HTERT RPE-1 (cell line): ENCODE data around the gene CDKN1C.

Experiments
- in situ Hi-C: fragments of 300-500 bp; cut with MboI; formaldehyde crosslinking; loops from 4 replicates; pipeline ENCODE4 v1.14.3; 2020; ENCODE audit warnings: low sequenced_read_pairs

The CDKN1C gene

DNA sequence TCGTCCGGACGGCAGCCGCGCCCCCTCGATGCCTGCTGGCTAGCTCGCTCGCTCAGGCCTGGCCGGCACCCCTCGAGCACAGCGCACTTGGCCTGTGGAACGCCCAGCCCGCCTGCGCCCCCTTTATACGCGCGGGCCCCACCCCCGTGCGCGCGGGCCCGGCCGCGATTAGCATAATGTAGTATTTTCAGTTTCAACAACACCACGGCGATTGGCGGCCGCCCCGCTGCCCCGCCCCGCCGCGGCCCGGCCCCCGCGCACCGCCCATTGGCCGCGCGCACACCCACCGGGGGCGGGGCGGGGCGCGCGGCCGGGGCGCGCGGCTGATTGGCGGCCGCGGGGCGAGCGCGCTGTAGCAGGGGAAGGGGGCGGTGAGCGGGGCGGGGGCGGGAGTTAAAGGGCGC, at the start of gene CDKN1C:
Gene CDKN1C, minus strand, starts transcription at position 98 of the 404 bp plus-strand sequence. CDS start 319 bp downstream, outside the sequence.
- in situ Hi-C loops, result no loop called here

GRCh38 chr11:2934611-2935239, 49.1 kb upstream of the CDKN1C start:
- in situ Hi-C loops, result no loop called here

- in situ Hi-C loops, result no loop called here
Observed at GRCh38 chr11:2934021-2934550, 48.5 kb upstream of the CDKN1C start.

DNA sequence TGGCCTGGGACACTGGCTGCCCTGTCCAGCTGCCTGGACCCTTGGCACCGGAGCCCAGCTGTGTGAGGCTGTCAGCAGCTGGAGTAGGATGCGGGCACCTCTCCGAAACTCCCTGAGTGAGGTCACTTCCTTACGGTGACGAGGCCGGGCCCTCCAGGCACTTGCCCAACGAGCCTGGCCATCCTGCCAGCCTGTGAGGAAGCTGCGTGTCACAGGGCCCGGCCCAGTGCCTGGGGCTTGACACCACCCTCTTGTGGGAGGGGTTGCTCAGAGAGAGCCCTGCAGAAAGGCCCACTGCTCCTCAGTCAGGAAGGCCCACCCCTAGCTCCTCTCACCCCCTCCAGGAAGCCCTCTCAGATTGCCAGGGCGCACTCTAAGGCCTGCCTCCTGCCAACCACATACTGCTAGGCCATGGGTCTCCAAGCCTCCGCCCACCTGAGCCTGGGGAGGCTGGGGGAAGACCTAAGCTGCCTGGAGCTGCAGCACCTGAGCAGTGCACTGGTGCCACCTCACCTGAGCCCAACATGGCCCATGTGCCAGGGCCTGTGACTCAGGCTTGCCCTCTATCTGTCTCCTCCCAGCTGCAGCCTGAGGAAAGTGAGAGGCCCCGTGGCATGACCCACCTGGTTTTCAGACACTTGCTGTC, 47.9 kb upstream of the CDKN1C start:
- in situ Hi-C loops, result no loop called here

- in situ Hi-C loops, result no loop called here
Observed at GRCh38 chr11:2932850-2933251, 47.3 kb upstream of the CDKN1C start.

DNA sequence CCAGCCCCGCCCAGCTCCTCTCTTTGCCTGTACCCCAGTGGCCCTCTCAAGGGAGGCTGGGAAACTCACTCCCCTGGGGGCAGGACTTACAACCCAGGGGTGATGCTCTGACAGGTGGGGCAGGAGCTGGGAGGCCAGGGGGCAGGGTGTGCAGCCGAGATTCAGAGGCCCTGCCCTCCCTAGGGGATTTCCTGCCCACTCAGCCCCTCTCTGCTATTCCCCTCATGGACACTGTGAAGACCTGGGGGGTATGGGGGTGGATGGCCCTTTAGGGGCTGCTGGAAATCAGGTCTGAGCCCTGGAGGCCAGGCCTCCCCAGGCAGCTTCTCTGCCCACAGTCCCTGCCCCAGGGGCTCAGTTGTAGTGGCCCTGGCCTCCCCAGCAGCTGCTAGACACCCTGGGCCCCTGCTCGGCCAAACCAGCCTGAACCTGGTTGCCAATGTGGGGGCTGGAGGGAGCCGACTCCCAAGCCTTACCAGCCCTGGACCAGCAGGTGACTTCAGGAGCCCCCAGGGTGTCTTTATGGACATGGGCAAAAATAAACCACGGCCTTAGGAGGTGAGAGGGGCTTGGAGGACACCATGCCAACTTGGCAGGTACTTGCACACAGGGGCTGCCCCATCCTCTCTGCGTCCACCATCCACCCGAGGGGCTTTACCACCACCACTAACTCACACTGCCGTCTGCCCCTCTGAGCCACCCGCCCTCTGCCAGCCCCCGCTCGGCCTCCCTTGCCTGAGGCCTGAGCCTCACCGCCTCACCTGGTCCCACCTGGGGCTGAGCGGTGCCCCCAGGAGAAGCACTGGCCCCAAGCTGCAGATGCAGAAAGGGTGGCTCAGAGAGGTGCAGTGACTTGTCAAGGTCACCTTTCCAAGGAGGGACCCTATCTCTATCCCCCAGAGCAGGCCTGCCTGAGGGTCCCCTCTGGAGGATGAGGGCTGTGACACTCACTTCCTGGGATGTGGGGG, 46.5 kb upstream of the CDKN1C start:
- in situ Hi-C loops, result no loop called here

DNA sequence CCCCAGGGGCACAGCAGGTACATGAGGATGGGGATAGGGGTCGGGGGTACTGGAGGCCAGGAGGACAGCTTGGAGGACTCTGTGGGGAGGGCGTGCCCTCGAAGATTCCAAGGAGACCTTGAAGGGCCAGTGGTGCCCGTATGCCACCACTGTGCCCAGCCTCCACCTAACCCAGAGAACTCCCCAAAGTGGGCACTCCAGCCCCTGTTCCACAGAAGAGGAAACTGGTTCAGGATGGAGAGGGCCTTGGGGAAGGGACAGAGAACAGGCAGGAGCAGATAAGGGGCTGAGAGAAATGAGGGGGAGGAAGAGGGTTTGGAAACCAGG, 45.8 kb upstream of the CDKN1C start:
- in situ Hi-C loops, result no loop called here

GRCh38 chr11:2930704-2931419, 45.3 kb upstream of the CDKN1C start:
- in situ Hi-C loops, result no loop called here

DNA sequence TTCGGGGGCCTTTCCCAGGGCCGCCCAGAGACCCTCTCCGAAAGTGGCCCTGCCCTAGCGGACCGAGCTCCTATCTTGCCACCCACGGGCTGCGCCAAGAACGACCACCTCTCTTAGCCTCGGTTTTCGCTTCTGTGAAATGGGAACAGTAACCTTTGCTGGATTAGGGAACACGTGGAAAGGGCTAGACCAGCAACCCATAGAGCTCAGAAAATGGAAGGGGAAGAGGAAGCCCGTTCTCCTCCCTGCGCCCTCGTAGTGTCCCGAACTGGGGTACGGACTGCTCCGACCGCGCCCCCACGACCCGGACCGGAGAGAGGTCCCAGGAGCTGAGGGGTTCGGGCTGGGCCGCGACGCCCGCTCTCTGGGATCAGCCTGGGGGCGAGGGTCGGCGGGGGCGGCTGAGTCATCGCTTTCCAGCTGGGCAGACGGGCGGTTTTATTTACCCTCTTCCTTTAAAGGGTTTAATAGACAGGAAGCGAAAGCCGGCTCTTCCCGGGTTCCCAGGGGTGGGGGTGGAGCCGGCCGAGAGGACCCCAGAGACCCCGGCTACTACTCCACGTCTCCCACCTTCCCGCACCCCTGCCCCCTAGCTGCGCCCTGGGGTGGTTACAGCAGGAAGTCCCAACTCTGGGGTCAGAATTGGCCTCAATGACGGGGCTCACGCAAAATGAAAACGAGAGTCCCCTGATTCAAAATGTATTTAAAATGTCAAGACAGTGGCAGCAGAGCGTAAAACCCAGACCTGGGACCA, 44.6 kb upstream of the CDKN1C start:
- in situ Hi-C loops, result no loop called here

DNA sequence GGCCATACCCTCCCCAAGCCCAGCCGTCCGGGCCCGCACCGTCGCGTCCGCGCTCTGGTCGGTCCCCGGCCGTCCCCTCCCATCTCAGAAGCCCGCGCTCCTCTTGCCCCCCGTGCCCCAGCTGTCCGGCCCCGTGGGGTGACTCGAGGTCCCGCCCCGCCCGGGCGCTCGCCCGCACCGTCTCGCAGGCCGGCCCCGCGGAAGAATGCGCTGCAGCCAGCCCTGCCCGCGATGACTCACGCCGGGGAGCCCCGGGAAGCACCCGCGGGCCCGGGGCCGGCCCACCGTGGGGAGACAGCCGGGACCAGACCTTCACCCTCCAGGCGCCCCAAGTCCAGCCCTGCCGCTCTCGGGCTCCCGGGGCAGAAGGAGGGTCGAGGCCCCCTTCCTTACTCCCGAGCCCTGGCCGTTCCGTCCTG, 44.0 kb upstream of the CDKN1C start:
- in situ Hi-C loops, result no loop called here

DNA sequence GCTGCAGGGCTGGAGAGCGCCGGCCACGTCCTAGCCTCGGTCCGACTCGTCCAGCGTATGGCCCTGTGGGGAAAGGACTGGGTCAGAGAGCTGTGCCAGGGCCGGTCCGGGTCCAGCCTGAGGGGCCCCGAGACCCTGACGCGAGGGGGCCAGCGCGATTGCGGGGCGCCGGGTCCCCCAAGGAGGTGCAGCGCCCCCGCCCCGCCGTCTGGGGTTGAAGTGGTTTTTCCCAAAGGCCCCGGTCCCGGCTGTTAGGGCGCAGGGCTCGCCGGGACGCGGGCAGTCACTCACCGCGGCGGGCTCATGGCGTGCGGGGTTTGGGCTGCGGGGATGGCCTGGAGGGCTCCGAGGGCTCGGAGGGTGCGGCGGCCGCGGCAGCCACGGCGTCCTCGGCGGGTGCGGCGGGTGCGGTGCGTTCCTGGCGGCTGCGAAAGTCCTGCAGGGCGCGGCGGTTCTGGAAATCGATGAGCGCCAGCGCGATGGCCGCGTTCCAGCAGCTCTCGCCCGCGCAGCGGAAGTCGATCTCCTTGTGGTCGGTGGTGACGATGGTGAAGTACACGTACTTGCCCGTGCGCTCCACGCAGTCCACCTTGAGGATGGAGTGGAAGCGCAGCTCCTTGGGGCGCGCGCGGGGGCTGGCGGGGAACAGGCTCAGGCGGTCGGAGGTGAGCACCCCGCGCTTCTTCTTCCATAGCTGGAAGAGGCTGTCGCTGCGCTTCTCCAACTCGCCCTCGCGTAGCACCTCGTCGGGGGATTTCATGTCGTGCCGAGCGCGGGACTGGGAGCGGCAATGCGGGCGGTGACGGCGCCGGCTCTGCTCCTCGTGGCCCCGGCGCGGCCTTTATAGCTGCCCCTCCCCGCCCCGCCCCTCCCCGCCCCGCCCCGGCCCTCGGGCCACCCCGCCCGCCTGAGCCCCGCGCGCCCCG, 43.3 kb upstream of the CDKN1C start, which contains the start of gene PHLDA2:
Gene PHLDA2, minus strand, starts transcription at position 816 of the 926 bp plus-strand sequence. Its CDS starts 56 bp downstream, at position 760.
- in situ Hi-C loops, result no loop called here

GRCh38 chr11:2927851-2928604, 42.5 kb upstream of the CDKN1C start:
- in situ Hi-C loops, result no loop called here

GRCh38 chr11:2927121-2927800, 41.7 kb upstream of the CDKN1C start:
- in situ Hi-C loops, result no loop called here

DNA sequence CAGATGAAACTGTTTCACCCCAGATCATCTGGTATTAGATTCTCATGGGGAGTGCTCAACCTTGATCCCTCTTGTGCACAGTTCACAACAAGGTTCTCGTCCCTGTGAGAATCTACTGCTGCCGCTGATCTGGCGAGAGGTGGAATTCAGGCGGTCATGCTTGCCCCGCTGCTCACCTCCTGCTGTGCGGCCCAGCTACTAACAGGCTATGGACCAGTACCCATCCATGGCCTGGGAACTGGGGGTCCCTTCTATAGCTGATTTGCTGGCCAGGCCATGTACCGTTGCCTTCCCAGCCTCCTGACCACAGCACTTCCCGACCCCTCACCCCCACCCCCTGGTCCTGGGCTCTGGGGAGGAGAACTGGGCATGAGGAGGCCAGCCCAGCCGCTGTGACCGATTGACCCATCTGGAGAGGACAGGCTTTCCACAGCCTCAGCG, 41.1 kb upstream of the CDKN1C start:
- in situ Hi-C loops, result no loop called here

GRCh38 chr11:2924821-2925675, 39.5 kb upstream of the CDKN1C start:
- in situ Hi-C loops, result no loop called here

DNA sequence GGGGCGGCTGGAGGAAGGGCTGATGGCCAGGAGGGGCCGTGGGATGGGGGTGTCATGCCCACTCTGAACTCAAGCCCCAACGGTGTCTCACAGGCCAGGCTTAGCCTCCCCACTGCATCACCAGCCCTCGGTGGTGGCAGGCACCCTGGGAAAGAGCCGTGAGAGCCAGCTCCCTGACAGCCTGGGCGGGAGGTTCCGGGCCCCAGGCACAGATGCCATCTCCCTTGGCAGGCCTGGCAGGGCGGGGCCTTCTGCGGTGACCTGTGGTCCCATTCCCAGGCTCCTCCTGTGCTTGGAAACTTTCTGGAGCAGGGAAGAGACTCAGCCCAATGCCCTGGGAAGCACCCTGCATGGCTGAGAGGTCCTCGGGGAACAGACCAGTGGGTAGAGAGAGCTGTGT, 38.8 kb upstream of the CDKN1C start:
- in situ Hi-C loops, result no loop called here
